NK-92 (cell line): ENCODE data around the gene KRTAP4-1.
"Not testable (repeated sequence)": the region's sequence is repeated elsewhere in the genome, so short reads cannot be mapped to it uniquely, and the experiment has no call there.

Experiments
- DNase-seq: peaks from one replicate; lab custom pipeline; 2025; ENCODE audit not compliant: unreplicated experiment; lab: John Stamatoyannopoulos, UW

KRTAP4-1 gene

GRCh38 chr17:41176744-41177387 is 7.8 kb downstream of the KRTAP4-1 start:
- DNase-seq: no peak

- DNase-seq: no peak
These were observed 12.8 kb downstream of the KRTAP4-1 start for GRCh38 chr17:41171886-41172285.

GRCh38 chr17:41168121-41168520 is 16.6 kb downstream of the KRTAP4-1 start, which contains the start of gene KRTAP4-3:
Gene KRTAP4-3 (minus strand): TSS chr17:41168221. CDS start chr17:41168172, 49 bp downstream.
- no peak for DNase-seq

- no peak for DNase-seq
These were observed 17.1 kb downstream of the KRTAP4-1 start for GRCh38 chr17:41167561-41167960.

DNA sequence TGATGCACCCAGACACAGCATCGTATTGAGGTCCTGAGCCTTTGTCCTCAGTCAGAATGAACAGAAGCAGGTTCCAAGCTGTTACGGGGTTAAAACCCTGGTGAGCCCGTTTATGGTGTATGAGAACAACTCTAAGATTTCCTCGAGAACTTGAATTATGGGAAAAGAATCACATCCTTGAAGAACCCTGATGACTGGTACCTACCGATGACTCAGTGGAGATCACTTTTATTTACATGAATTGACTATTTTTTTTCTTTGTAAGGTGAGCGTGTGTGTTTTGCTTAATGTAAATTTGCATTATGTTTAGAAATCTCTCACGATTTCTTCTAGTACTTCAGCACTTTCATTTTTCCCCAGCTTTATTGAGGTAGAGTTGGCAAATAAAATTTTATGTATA is 20.9 kb downstream of the KRTAP4-1 start:
- no peak for DNase-seq

GRCh38 chr17:41160648-41161047 is 24.1 kb downstream of the KRTAP4-1 start, which contains the start of gene KRTAP4-4:
Gene KRTAP4-4 (minus strand): TSS chr17:41160748. CDS start chr17:41160691, 57 bp downstream.
- no peak for DNase-seq

DNA sequence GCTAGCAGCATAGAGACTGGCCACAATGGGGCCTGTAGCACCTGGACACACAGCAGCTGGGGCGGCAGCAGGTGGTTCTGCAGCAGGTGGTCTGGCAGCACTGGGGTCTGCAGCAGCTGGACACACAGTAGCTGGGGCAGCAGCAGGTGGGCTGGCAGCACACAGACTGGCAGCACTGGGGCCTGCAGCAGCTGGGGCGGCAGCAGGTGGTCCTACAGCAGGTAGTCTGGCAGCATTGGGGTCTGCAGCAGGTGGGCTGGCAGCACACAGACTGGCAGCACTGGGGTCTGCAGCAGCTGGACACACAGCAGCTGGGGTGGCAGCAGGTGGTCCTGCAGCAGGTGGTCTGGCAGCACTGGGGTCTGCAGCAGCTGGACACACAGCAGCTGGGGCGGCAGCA is 24.5 kb downstream of the KRTAP4-1 start:
- not testable (repeated sequence) for DNase-seq

DNA sequence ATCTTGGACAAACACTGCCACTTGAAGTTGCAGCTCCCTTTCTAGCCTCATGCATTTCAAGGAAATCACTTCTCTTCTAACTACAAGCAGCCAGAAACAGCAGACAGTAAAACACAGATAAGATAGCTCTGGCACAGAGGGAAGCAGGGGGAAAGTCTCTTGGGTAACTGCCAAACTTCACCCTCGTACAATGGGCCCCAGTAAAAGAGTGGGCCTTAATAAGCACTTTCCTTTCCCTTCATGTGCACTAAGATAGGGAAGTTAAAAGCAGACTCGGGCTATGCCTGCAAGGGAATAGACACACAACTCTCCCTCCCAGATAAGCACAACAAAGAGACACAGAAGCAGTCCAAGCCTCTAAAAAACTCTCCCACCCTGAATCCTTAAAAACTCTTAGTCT is 30.9 kb downstream of the KRTAP4-1 start:
- no peak for DNase-seq

DNA sequence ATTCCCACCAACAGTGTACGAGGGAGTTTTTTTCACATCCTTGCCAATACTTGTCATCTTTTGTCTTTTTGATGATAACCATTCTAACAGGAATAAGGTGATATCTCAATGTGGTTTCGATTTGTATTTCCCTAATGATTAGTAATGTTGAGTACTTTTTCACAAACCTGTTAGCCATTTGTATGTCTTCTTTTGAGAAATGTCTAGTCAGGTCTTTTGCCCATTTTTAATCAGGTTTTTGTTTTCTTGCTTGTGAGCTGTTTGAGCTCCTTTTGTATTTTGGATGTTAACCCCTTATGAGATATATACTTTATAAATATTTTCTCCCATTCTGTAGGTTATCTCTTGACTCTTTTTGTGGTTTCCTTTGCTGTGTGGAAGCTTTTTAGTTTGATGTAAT is 33.2 kb downstream of the KRTAP4-1 start:
- no peak for DNase-seq

DNA sequence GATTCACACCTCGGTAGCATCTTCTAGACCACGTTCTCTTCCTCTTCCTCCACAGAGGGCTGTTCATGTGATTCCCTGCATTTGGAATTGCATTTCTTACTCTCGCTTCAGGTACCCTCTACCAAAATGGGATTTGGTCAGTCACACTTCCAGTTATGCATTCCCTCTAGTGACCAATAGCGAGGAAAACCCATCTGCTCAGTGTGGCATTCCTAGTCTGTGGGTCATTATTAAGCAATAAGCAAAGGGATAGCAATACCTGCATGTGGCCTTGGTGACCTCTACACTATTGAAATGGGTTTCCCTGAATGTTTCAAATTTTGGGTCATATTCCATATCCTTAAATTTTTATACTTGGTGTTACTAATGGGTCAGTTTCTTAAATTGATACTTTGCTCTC is 34.7 kb downstream of the KRTAP4-1 start:
- no peak for DNase-seq

DNA sequence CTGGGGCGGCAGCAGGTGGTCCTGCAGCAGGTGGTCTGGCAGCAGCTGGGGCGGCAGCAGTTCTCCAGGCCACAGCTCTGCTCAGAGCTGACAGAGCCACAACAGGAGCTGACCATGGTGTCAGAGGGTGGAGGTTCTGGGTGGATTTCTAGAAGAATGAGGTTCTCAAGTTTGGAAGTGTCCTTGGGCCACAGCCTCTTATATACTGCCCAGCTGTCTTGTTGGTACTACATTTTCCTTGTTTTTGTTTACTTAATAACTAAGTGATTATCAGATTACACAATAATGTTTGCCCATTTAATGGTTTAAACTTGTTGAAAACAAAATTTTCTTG is 35.1 kb downstream of the KRTAP4-1 start, which contains the start of gene KRTAP4-5:
TSS of gene KRTAP4-5 (minus strand) at position 174 of the 334 bp plus-strand sequence. CDS start at position 116, 58 bp downstream.
- no peak for DNase-seq

DNA sequence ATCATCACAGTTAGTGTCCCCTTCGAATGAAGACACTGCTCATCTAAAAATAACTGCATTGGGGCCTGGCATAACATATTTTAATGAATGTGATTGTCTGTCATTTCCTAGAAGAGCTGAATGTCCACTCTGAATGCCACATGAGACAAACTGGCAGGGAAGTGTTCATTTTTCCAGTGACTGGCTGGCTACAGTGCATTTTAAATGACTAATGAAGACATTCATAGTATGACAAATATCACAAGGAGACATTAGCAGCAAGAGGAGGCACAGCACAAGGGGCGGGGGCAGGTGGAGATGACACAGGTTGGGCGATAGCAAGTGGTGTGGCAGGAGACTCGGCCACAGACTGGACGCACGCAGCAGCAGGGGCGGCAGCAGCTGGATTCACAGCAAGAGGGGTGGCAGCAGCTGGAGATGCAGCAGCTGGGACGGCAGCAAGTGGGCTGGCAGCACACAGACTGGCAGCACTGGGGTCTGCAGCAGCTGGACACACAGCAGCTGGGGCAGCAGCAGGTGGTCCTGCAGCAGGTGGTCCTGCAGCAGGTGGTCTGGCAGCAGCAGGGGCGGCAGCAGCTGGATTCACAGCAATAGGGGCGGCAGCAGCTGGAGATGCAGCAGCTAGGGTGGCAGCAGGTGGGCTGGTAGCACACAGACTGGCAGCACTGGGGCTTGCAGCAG is 35.6 kb downstream of the KRTAP4-1 start:
- DNase-seq: not testable (repeated sequence)

GRCh38 chr17:41147531-41148204 is 37.0 kb downstream of the KRTAP4-1 start:
- DNase-seq: no peak

DNA sequence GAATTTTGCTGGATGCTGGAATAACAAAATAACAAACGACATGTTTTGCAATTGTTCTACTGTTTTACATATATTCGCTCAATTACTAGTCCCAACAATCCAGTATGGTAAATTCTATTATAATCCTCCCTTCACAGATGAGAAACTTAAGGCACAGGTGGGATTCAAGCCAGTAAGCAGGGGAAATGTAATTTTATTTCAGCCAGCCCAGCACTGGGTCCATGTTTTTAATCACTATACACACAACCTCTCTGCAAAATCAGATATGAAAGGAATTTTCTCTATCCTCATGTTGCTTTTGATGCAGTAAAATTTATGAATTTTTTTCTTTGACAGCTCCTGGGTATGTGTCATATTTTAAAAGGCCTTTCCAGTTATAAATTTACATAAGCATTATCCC is 39.5 kb downstream of the KRTAP4-1 start:
- DNase-seq: no peak

DNA sequence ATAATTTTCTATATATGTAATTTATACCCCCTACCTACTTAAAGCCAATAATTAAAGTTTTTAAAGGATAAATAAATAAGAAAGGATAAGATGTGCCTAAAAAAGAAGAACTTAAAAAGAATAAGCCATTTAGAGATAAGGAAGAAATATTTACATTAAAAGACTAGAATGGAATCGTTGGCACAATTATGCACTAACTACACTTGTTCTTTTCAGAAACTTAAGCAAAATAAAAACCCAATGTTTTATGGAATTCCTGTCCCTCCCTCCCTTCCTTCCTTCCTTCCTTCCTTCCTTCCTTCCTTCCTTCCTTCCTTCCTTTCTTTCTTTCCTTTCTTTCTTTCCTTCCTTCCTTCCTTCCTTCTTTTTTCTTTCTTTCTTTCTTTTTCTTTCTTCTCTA is 39.9 kb downstream of the KRTAP4-1 start:
- no peak for DNase-seq

DNA sequence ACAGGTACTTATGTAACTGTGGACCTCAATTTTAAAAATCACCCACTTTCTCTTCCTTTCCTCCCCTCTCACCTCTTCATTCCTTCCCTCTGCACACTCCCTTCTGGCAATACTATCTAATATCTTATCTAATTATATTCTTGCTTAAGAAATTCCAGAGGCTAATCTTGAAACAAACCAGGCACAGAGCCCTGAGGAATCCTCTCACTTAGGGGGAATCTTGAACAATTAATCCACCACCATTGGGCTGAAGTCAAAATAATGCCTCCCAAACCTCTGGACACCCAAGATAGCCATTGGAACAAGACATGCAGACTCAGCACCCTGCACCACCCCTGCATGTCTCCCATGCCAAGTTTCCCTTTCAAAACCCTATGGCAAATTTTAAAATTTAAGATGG is 43.4 kb downstream of the KRTAP4-1 start:
- no peak for DNase-seq

GRCh38 chr17:41140360-41141131 is 44.2 kb downstream of the KRTAP4-1 start, which contains the start of gene KRTAP4-6:
Gene KRTAP4-6 (minus strand): TSS chr17:41140544. CDS start chr17:41140487, 57 bp downstream.
- no peak for DNase-seq

GRCh38 chr17:41139865-41140264 is 44.8 kb downstream of the KRTAP4-1 start:
- DNase-seq: not testable (repeated sequence)
